ENCODE data around the gene M1AP.

DNA sequence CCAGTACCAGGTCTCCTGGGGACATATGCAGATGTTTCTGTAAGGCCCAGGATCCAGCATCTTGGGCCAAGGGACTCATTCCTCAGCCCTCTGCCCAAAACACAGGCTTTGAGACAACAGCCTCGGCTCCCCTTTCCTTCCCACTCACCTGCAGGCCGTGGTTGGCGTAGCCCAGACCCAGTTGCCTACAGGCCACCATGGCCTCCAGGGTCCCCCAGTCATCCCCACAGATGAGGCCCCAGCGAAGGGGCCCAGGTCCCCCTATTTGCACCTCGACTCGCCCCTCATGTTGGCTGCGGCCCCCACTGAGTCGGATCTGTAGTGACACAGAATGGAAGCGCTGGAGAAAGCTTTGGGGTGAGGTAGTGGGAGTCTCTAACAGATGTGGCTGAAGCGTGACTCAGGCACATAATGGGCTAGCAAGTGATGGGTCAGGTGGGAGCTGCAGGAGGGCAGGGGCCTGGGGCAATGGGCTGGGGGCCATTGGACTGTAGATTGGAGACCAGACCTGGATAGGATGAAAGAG is 112.6 kb downstream of the M1AP start:
- no peak for TF ChIP-seq POLR2AphosphoS5 (IDR thresholded peaks at IDR 0.05)
- TF ChIP-seq, protein P1, sequence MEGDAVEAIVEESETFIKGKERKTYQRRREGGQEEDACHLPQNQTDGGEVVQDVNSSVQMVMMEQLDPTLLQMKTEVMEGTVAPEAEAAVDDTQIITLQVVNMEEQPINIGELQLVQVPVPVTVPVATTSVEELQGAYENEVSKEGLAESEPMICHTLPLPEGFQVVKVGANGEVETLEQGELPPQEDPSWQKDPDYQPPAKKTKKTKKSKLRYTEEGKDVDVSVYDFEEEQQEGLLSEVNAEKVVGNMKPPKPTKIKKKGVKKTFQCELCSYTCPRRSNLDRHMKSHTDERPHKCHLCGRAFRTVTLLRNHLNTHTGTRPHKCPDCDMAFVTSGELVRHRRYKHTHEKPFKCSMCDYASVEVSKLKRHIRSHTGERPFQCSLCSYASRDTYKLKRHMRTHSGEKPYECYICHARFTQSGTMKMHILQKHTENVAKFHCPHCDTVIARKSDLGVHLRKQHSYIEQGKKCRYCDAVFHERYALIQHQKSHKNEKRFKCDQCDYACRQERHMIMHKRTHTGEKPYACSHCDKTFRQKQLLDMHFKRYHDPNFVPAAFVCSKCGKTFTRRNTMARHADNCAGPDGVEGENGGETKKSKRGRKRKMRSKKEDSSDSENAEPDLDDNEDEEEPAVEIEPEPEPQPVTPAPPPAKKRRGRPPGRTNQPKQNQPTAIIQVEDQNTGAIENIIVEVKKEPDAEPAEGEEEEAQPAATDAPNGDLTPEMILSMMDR (IDR thresholded peaks at IDR 0.05): no peak
